Transverse colon (tissue), 4 donors: ENCODE data around the gene SF3B2.

Source experiments
- CTCF ChIP-seq, 5 experiments: fragments of 200-600 bp in 3 of 5; fragments of 450-650 bp in 2 of 5; sonication (generic) in 3 of 5; IDR thresholded peaks; 1 replicate in 2 of 5; 2 replicates in 3 of 5; pipeline ENCODE4 v1.5.1; 2016 to 2017; ENCODE audit warnings: antibody characterized with exemption in 5 of 5, inconsistent platforms in 3 of 5, mild to moderate bottlenecking in 2 of 5, moderate library complexity in 1 of 5
- POLR2A ChIP-seq: fragments of 450-650 bp; IDR thresholded peaks from one replicate; pipeline ENCODE4 v1.6.1; 2016; ENCODE audit warnings: antibody characterized with exemption, mild to moderate bottlenecking, moderate library complexity
- POLR2AphosphoS5 ChIP-seq, 3 donors: sonication (generic); formaldehyde crosslinking; IDR thresholded peaks; one replicate each; pipeline ENCODE4 v1.6.1; 2016; ENCODE audit warnings: antibody characterized with exemption in 3 of 3

- no peak for TF ChIP-seq POLR2AphosphoS5 (IDR thresholded peaks at IDR 0.05)
- no peak for TF ChIP-seq POLR2A
- no peak for TF ChIP-seq CTCF (IDR thresholded peaks at IDR 0.05)
These were observed 4.4 kb upstream of the SF3B2 start for GRCh38 chr11:66047541-66048365.
